B cell (primary cell): ENCODE data around the gene ALPK3. TPM values are rescaled to one million over a fixed set of nuclear protein-coding genes. Genes with fewer than 3 reads are reported as not detected.

Source experiments
- ATAC-seq: fragments of 200-7000 bp; cut with Tn5 transposase; one replicate; pipeline ENCODE4 v1.10.0; 2021; ENCODE audit warnings: low read depth, mild to moderate bottlenecking, moderate number of reproducible peaks, moderate library complexity
- CTCF ChIA-PET: fragments of 350-600 bp; sonication (Branson Sonifier 250); formaldehyde crosslinking; loops from one replicate; lab custom pipeline; 2021; ENCODE audit warnings: antibody characterized with exemption, inconsistent platforms; lab: Charles Lee
- POLR2A ChIA-PET: fragments of 350-600 bp; sonication (Branson Sonifier 250); formaldehyde crosslinking; loops from one replicate; lab custom pipeline; 2021; ENCODE audit warnings: antibody characterized with exemption; lab: Charles Lee
- DNase-seq: peaks from one replicate; pipeline ENCODE4 v3.0.0; 2013
- H2AFZ ChIP-seq: 2 replicates; pipeline ENCODE4 v1.6.1; 2012; ENCODE audit warnings: mild to moderate bottlenecking, low read depth, low read length; ENCODE audit not compliant: insufficient read depth, poor library complexity, severe bottlenecking
- H3K27ac ChIP-seq, 2 donors: 1 replicate in 1 of 2; 2 replicates in 1 of 2; pipeline ENCODE4 v1.5.1; 2012 to 2013; ENCODE audit warnings: low read length in 2 of 2, mild to moderate bottlenecking in 2 of 2, moderate library complexity in 1 of 2
- H3K27me3 ChIP-seq, 4 experiments: fragments of 200-600 bp in 1 of 4; sonication (generic) in 1 of 4; replicated peaks in 1 of 4; 1 replicate in 2 of 4; 2 replicates in 2 of 4; pipeline versions ENCODE4 v1.6.1 to v1.7.0; 2013 to 2016; ENCODE audit warnings: low read length in 3 of 4, mild to moderate bottlenecking in 2 of 4, mixed read lengths in 1 of 4, moderate library complexity in 1 of 4; ENCODE audit not compliant: insufficient read depth in 4 of 4, control insufficient read depth in 3 of 4; ENCODE audit errors: control extremely low read depth in 1 of 4
- H3K36me3 ChIP-seq, 2 experiments: replicated peaks in 1 of 2; 1 replicate in 1 of 2; 2 replicates in 1 of 2; pipeline versions ENCODE4 v1.6.1 to v1.7.1; 2013; ENCODE audit warnings: low read length in 1 of 2; ENCODE audit not compliant: insufficient read depth in 2 of 2, control insufficient read depth in 1 of 2; ENCODE audit errors: control extremely low read depth in 1 of 2, extremely low read depth in 1 of 2
- H3K4me1 ChIP-seq, 2 donors: fragments of 200-600 bp in 1 of 2; sonication (generic) in 1 of 2; 1 replicate in 1 of 2; 2 replicates in 1 of 2; pipeline versions ENCODE4 v1.5.1 to v1.6.1; 2013 to 2017; ENCODE audit warnings: low read length in 2 of 2; ENCODE audit not compliant: control insufficient read depth in 2 of 2, insufficient read depth in 2 of 2
- H3K4me2 ChIP-seq: replicated peaks from 2 replicates; pipeline ENCODE3; 2012; ENCODE audit warnings: mild to moderate bottlenecking, low read depth, low read length; ENCODE audit not compliant: poor library complexity, severe bottlenecking
- H3K4me3 ChIP-seq, 5 experiments: fragments of 200-600 bp in 1 of 5; sonication (generic) in 1 of 5; 1 replicate in 3 of 5; 2 replicates in 2 of 5; pipeline versions ENCODE4 v1.5.1 to v1.7.0; 2011 to 2016; ENCODE audit warnings: low read length in 4 of 5, mild to moderate bottlenecking in 4 of 5, low read depth in 2 of 5, control low read depth in 1 of 5, moderate library complexity in 1 of 5; ENCODE audit not compliant: insufficient read depth in 1 of 5; ENCODE audit errors: control extremely low read depth in 1 of 5, extremely low read depth in 1 of 5
- H3K79me2 ChIP-seq: fragments of 200-600 bp; sonication (generic); one replicate; pipeline ENCODE4 v1.6.0; 2016; ENCODE audit warnings: low read length; ENCODE audit not compliant: control insufficient read depth, insufficient read depth
- H3K9ac ChIP-seq: fragments of 200-600 bp; sonication (generic); 2 replicates; pipeline ENCODE4 v1.6.1; 2017; ENCODE audit warnings: mild to moderate bottlenecking, low read length, moderate library complexity
- H3K9me3 ChIP-seq, 3 donors: one replicate each; pipeline versions ENCODE4 v1.6.1 to v1.7.1; 2013; ENCODE audit warnings: low read length in 2 of 3; ENCODE audit not compliant: control insufficient read depth in 2 of 3, insufficient read depth in 1 of 3; ENCODE audit errors: control extremely low read depth in 1 of 3
- H4K20me1 ChIP-seq: 2 replicates; pipeline ENCODE4 v1.6.0; 2012; ENCODE audit warnings: mild to moderate bottlenecking, low read length; ENCODE audit not compliant: insufficient read depth, control insufficient read depth, poor library complexity, severe bottlenecking
- H3K27ac Mint-ChIP-seq: one replicate; pipeline ENCODE4 v1.8.0; 2021; ENCODE audit warnings: mixed read lengths
- H3K27me3 Mint-ChIP-seq: one replicate; pipeline ENCODE4 v1.8.0; 2021; ENCODE audit warnings: mixed read lengths
- H3K4me1 Mint-ChIP-seq: one replicate; pipeline ENCODE4 v1.8.0; 2021; ENCODE audit warnings: mixed read lengths
- H3K4me3 Mint-ChIP-seq: one replicate; pipeline ENCODE4 v1.8.0; 2021; ENCODE audit warnings: mixed read lengths
- H3K9me3 Mint-ChIP-seq: one replicate; pipeline ENCODE4 v1.8.0; 2022; ENCODE audit warnings: mixed read lengths; ENCODE audit not compliant: insufficient read depth
- EZH2 ChIP-seq: IDR thresholded peaks from 2 replicates; pipeline ENCODE4 v1.6.1; 2012; ENCODE audit warnings: borderline replicate concordance, low read depth, mild to moderate bottlenecking, moderate library complexity, low read length; ENCODE audit not compliant: insufficient read depth, poor library complexity, severe bottlenecking
- WGBS: methylation state at CpG from one replicate; pipeline ENCODE4 v1.1.5; 2013; ENCODE audit warnings: missing lambda C conversion rate; ENCODE audit not compliant: insufficient coverage; 5-methylcytosine and 5-hydroxymethylcytosine counted together
- intact Hi-C: fragments of 100-400 bp; cut with micrococcal nuclease; formaldehyde crosslinking; loops from one replicate; pipeline ENCODE4 v1.10.0; 2022
- polyA plus RNA-seq: library from polyadenylated mRNA; depleted of rRNA; stranded (reverse); fragments of >200 nt; gene quantifications from 2 replicates; pipeline ENCODE4 v1.2.3, GENCODE V29; 2012
- total RNA-seq, 2 donors: library from RNA; stranded (reverse); fragments of 120-200 nt in 1 of 2; gene quantifications; 1 replicate in 1 of 2; 2 replicates in 1 of 2; pipeline versions ENCODE4 v1.2.3 to v1.2.4, GENCODE V29; 2013 to 2022
- TF ChIP-seq, protein P1 (sequence below): fragments of 200-600 bp; IDR thresholded peaks from one replicate; pipeline ENCODE4 v1.8.0; 2022; ENCODE audit warnings: antibody characterized with exemption, mild to moderate bottlenecking

ALPK3 gene
- total and polyA plus RNA-seq, 2 donors (not counting 1 experiment from before 2014, with no cell fraction given), result 0.07 to 0.15 TPM

DNA sequence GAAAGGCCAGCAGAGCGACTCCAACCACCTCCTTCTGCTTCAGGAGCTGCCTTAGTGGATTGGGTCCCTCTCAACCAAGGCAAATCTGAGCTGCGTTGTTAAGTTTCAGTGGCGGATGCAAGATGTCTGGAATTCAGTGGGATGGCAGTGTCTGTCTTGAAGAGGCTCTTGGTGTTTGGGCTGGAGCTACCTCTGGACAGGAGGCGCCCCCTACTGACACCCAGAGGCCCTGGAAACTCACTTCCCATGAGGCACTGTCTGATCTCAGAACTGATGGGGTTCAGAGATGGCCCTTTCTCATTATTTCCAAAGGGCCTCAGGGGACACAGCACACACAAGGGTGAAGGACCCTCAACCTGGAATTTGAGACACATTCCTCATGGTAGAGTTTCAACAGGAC is 61.3 kb downstream of the ALPK3 start:
- no peak overlapping the region for H3K4me3 ChIP-seq
- Mint-ChIP-seq H3K4me1 (no peaks in the 10 kb centered on the region), H3K27me3 (no peaks in the 10 kb centered on the region), H3K27ac (no peak overlapping the region), H3K4me3 (no peak overlapping the region), H3K9me3 (no peaks in the 10 kb centered on the region)
- no peaks in the 10 kb centered on the region for H4K20me1 ChIP-seq
- 55% methylated on average over 2 of the region's 4 CpGs for WGBS
- ChIA-PET CTCF (interaction anchor here (0.8 to 2.9 kb wide), 8 partner anchors 32 to 308 kb away, joined by 3 to 19 read pairs (median 4); partner anchors contain the start of gene WDR73), POLR2A (no interaction called here)
- no peak overlapping the region for H2AFZ ChIP-seq
- no peak overlapping the region for H3K9ac ChIP-seq
- no peak overlapping the region for H3K4me2 ChIP-seq
- DNase-seq, result peak; percentile 65
- TF ChIP-seq EZH2, result no peak
- TF ChIP-seq, protein P1, sequence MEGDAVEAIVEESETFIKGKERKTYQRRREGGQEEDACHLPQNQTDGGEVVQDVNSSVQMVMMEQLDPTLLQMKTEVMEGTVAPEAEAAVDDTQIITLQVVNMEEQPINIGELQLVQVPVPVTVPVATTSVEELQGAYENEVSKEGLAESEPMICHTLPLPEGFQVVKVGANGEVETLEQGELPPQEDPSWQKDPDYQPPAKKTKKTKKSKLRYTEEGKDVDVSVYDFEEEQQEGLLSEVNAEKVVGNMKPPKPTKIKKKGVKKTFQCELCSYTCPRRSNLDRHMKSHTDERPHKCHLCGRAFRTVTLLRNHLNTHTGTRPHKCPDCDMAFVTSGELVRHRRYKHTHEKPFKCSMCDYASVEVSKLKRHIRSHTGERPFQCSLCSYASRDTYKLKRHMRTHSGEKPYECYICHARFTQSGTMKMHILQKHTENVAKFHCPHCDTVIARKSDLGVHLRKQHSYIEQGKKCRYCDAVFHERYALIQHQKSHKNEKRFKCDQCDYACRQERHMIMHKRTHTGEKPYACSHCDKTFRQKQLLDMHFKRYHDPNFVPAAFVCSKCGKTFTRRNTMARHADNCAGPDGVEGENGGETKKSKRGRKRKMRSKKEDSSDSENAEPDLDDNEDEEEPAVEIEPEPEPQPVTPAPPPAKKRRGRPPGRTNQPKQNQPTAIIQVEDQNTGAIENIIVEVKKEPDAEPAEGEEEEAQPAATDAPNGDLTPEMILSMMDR, result peak; percentile 63
- H3K9me3 ChIP-seq, result no peaks in the 10 kb centered on the region
- H3K27me3 ChIP-seq, result no peaks in the 10 kb centered on the region
- no peaks in the 10 kb centered on the region for H3K36me3 ChIP-seq
- H3K4me1 ChIP-seq, result no peaks in the 10 kb centered on the region
- H3K79me2 ChIP-seq, result no peaks in the 10 kb centered on the region
- peak; percentile 49 for ATAC-seq
- intact Hi-C loops, result loop anchor here (1.0 kb wide), 1 partner anchor 290 kb away; no protein-coding TSS in a partner anchor
- H3K27ac ChIP-seq, result no peak overlapping the region

DNA sequence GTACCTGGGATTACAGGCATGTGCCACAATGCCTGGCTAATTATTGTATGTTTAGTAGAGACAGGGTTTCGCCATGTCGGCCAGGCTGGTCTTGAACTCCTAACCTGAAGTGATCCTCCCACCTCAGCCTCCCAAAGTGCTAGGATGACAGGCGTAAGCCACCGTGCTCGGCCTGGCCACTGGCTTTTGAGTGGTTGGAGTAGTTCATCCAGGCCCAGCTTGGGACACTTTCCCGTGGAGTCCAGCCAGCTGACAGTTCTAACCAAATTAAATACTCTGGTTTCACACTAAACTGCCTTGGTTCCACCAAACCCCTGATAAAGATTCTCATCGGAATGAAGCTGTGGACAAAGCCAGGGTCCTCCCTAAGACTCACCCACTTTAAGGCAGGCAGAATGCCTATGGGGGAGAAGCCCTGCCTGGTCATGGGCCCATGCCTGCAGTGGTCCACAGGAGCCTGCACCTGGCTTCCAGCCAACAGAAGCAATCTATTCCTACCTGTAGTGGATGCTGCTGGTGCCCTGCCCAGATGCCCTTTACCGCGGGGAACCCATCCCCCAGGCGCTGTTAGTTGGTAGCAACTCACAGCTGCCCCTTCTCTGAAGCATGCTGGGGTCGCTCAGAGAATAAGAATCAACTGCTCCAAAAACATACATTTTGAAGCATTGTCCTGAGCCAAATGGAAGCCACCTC is 62.1 kb downstream of the ALPK3 start:
- Histone ChIP-seq H4K20me1 (no peaks in the 10 kb centered on the region), H2AFZ (no peak overlapping the region), H3K9me3 (no peaks in the 10 kb centered on the region), H3K27me3 (no peaks in the 10 kb centered on the region), H3K79me2 (no peaks in the 10 kb centered on the region), H3K9ac (no peak overlapping the region), H3K4me1 (no peaks in the 10 kb centered on the region), H3K4me3 (no peak overlapping the region), H3K4me2 (no peak overlapping the region), H3K27ac (no peak overlapping the region), H3K36me3 (no peaks in the 10 kb centered on the region)
- H3K27ac Mint-ChIP-seq, result no peak overlapping the region
- H3K4me1 Mint-ChIP-seq, result no peaks in the 10 kb centered on the region
- no peak overlapping the region for H3K4me3 Mint-ChIP-seq
- CTCF ChIA-PET, result interaction anchor here (1.1 to 2.9 kb wide), 4 partner anchors 225 to 291 kb away, joined by 3 to 19 read pairs (median 6); partner anchors contain the start of gene WDR73
- POLR2A ChIA-PET, result no interaction called here
- no peaks in the 10 kb centered on the region for H3K27me3 Mint-ChIP-seq
- TF ChIP-seq, protein P1, result no peak
- no peak for TF ChIP-seq EZH2
- DNase-seq (no peak), ATAC-seq (no peak)
- H3K9me3 Mint-ChIP-seq, result no peaks in the 10 kb centered on the region
- intact Hi-C loops, result no loop called here
- WGBS, result 94% methylated on average over 8 of the region's 11 CpGs
